ENCODE results near the gene SSBP3. TPM values are rescaled to one million over a fixed set of nuclear protein-coding genes. Genes with fewer than 3 reads are reported as not detected.

The SSBP3 gene
- total and polyA plus RNA-seq, 2 experiments from 2014 or later, result 47.4 to 68.6 TPM

- peak overlapping the region; percentile 98 for H3K27ac Mint-ChIP-seq
- DNase-seq (ENCODE audit: low spot score), result peak; percentile 65
- peak overlapping the region; percentile 91 for H3K4me3 Mint-ChIP-seq
- H3K4me2 ChIP-seq, result peak overlapping the region; percentile 68
- H3K36me3 ChIP-seq (ENCODE audit: insufficient read depth), result no peaks in the 10 kb centered on the region
- peaks cover 55% of the 10 kb centered on the region for H3K4me1 Mint-ChIP-seq
- 0 out of 2 replicates have a peak overlapping the region, but pooled peaks have one; percentile 0 for H2AFZ ChIP-seq
- H3K36me3 Mint-ChIP-seq (ENCODE audit: low read depth), result peaks cover 14% of the 10 kb centered on the region
- no peaks in the 10 kb centered on the region for H3K9me2 ChIP-seq (ENCODE audit: insufficient read depth)
- peak overlapping the region; percentile 41 for H3K4me3 ChIP-seq
- peaks cover 21% of the 10 kb centered on the region for H3K79me2 ChIP-seq (replicated peaks; ENCODE audit: insufficient read depth)
- peak overlapping the region; percentile 90 for H3K27ac ChIP-seq (ENCODE audit: low read depth)
- no peak for ATAC-seq
- H4K20me1 ChIP-seq (replicated peaks; ENCODE audit: insufficient read depth), result peaks cover 12% of the 10 kb centered on the region
- peaks cover 46% of the 10 kb centered on the region for H3K4me1 ChIP-seq (ENCODE audit: insufficient read depth)
- no peaks in the 10 kb centered on the region for H3K27me3 ChIP-seq (ENCODE audit: insufficient read depth)
- TF ChIP-seq CREB1 (CRISPR knock-in tag; IDR thresholded peaks at IDR 0.05; ENCODE audit: low read depth), result no peak
- TF ChIP-seq NANOG (IDR thresholded peaks at IDR 0.05; ENCODE audit: borderline replicate concordance), result no peak
- no peak for TF ChIP-seq JUNB (IDR thresholded peaks at IDR 0.05; ENCODE audit: unreplicated experiment)
- TF ChIP-seq REST (IDR thresholded peaks at IDR 0.05; ENCODE audit: unreplicated experiment), result no peak
- no peak for TF ChIP-seq CTCF (conservative IDR thresholded peaks at IDR 0.05; ENCODE audit: low read depth in 2 of 2)
- no peak for TF ChIP-seq POLR2AphosphoS5 (IDR thresholded peaks at IDR 0.05; ENCODE audit: low read depth)
- TF ChIP-seq ZNF114 (CRISPR knock-in tag; IDR thresholded peaks at IDR 0.05), result no peak
- no peak for TF ChIP-seq EZH2 (IDR thresholded peaks at IDR 0.05; ENCODE audit: low read depth, unreplicated experiment)
- no peak for TF ChIP-seq ETS1 (IDR thresholded peaks at IDR 0.05)
- H3K27me3 Mint-ChIP-seq (ENCODE audit: insufficient read depth, low read depth, poor library complexity), result peaks cover 15% of the 10 kb centered on the region
- no peaks in the 10 kb centered on the region for H3K9me3 Mint-ChIP-seq
- no peaks in the 10 kb centered on the region; the same call in none of the 2 replicates for H3F3A ChIP-seq (replicated peaks; ENCODE audit: low read depth)
These were observed 2.2 kb upstream of the SSBP3 start for GRCh38 chr1:54408147-54409066.
